Endothelial cell of umbilical vein (primary cell): ENCODE results near the gene SLC22A3. TPM values are rescaled to one million over a fixed set of nuclear protein-coding genes. Genes with fewer than 3 reads are reported as not detected.

Experiments
- BruUV-seq: library from RNA; stranded (reverse); fragments of 400-500 nt; replicated peaks from 2 replicates; lab custom pipeline; 2021; lab: Mats Ljungman, UMichigan
- CTCF ChIA-PET: fragments of 300-600, 350-600 bp; sonication (Branson Sonifier 250); formaldehyde crosslinking; loops from one replicate; lab custom pipeline; 2021; ENCODE audit warnings: antibody characterized with exemption, inconsistent platforms; lab: Charles Lee
- POLR2A ChIA-PET: fragments of 300-600, 350-600 bp; sonication (Branson Sonifier 250); formaldehyde crosslinking; loops from one replicate; lab custom pipeline; 2021; ENCODE audit warnings: antibody characterized with exemption, inconsistent platforms; lab: Charles Lee
- DNase-seq: peaks from one replicate; pipeline ENCODE4 v3.0.0-alpha.2; 2011; ENCODE audit warnings: low read depth, low spot score
- FAIRE-seq: peaks from 2 replicates; lab custom pipeline; 2011; peaks lifted over from hg19 to GRCh38; lab: Jason Lieb, UNC
- H2AFZ ChIP-seq: 2 replicates; pipeline ENCODE4 v1.6.0; 2012; ENCODE audit warnings: low read depth, low read length, control low read depth, inconsistent platforms
- H3K27ac ChIP-seq: 2 replicates; pipeline ENCODE4 v1.5.1; 2011; ENCODE audit warnings: low read depth, mild to moderate bottlenecking, control low read depth, low read length, moderate library complexity; ENCODE audit not compliant: insufficient read depth
- H3K27me3 ChIP-seq, 2 experiments: 2 replicates each; pipeline versions ENCODE4 v1.6.0 to v1.6.1; 2011; ENCODE audit warnings: low read length in 2 of 2, mixed read lengths in 1 of 2; ENCODE audit not compliant: control insufficient read depth in 2 of 2, insufficient read depth in 2 of 2
- H3K36me3 ChIP-seq, 2 experiments: 2 replicates in 1 of 2; 3 replicates in 1 of 2; pipeline ENCODE4 v1.5.1; 2011; ENCODE audit warnings: low read length in 2 of 2, mild to moderate bottlenecking in 1 of 2, moderate library complexity in 1 of 2; ENCODE audit not compliant: control insufficient read depth in 2 of 2, insufficient read depth in 2 of 2; ENCODE audit errors: extremely low read depth in 1 of 2
- H3K4me1 ChIP-seq: 3 replicates; pipeline ENCODE4 v1.5.1; 2011; ENCODE audit warnings: mild to moderate bottlenecking, low read length; ENCODE audit not compliant: control insufficient read depth, insufficient read depth; ENCODE audit errors: extremely low read depth
- H3K4me2 ChIP-seq: 2 replicates; pipeline ENCODE4 v1.6.1; 2011; ENCODE audit warnings: low read length, control low read depth, mixed read lengths; ENCODE audit not compliant: insufficient read depth
- H3K4me3 ChIP-seq, 3 experiments: fragments of 200-600 bp in 1 of 3; sonication (generic), shearing (Covaris generic) in 1 of 3; replicated peaks in 1 of 3; 2 replicates each; pipeline ENCODE4 v1.5.1; 2011 to 2016; ENCODE audit warnings: control low read depth in 3 of 3, low read length in 3 of 3, mild to moderate bottlenecking in 2 of 3, inconsistent platforms in 1 of 3, low read depth in 1 of 3, moderate library complexity in 1 of 3; ENCODE audit not compliant: insufficient read depth in 1 of 3
- H3K79me2 ChIP-seq: 2 replicates; pipeline ENCODE4 v1.6.0; 2012; ENCODE audit warnings: low read length, inconsistent platforms; ENCODE audit not compliant: control insufficient read depth, insufficient read depth
- H3K9ac ChIP-seq: replicated peaks from 2 replicates; pipeline ENCODE3; 2011; ENCODE audit warnings: low read length, control low read depth; ENCODE audit not compliant: insufficient read depth; ENCODE audit errors: extremely low read depth
- H3K9me1 ChIP-seq: replicated peaks from 3 replicates; pipeline ENCODE4 v1.6.0; 2011; ENCODE audit warnings: mild to moderate bottlenecking, low read length; ENCODE audit not compliant: control insufficient read depth, insufficient read depth; ENCODE audit errors: extremely low read depth
- H3K9me3 ChIP-seq: replicated peaks from 2 replicates; pipeline ENCODE4 v1.5.1; 2012; ENCODE audit warnings: low read length, inconsistent platforms; ENCODE audit not compliant: control insufficient read depth, insufficient read depth
- H4K20me1 ChIP-seq: replicated peaks from 2 replicates; pipeline ENCODE3; 2011; ENCODE audit warnings: mild to moderate bottlenecking, low read length; ENCODE audit not compliant: control insufficient read depth, insufficient read depth; ENCODE audit errors: extremely low read depth
- EZH2 ChIP-seq: IDR thresholded peaks from 2 replicates; pipeline ENCODE4 v1.6.1; 2012; ENCODE audit warnings: borderline replicate concordance, low read depth, mild to moderate bottlenecking, moderate library complexity, low read length, inconsistent platforms; ENCODE audit not compliant: severe bottlenecking
- FOS ChIP-seq: IDR thresholded peaks from 2 replicates; pipeline ENCODE4 v1.6.1; 2011; ENCODE audit warnings: mild to moderate bottlenecking, low read length, moderate library complexity, borderline replicate concordance; ENCODE audit not compliant: insufficient read depth
- GATA2 ChIP-seq: IDR thresholded peaks from 2 replicates; pipeline ENCODE4 v1.7.0; 2011; ENCODE audit warnings: low read depth, mild to moderate bottlenecking, moderate library complexity, mixed read lengths, low read length; ENCODE audit not compliant: insufficient read length, insufficient read depth
- JUN ChIP-seq: IDR thresholded peaks from 2 replicates; pipeline ENCODE4 v1.6.1; 2011; ENCODE audit warnings: borderline replicate concordance, low read depth; ENCODE audit not compliant: insufficient read length, insufficient read depth
- MYC ChIP-seq: IDR thresholded peaks from one replicate; pipeline ENCODE4 v1.6.1; 2011; ENCODE audit warnings: mild to moderate bottlenecking, low read depth, low read length
- POLR2A ChIP-seq: IDR thresholded peaks from 2 replicates; pipeline ENCODE4 v1.6.1; 2012; ENCODE audit warnings: low read depth, mild to moderate bottlenecking, control low read depth, low read length
- POLR2AphosphoS5 ChIP-seq: IDR thresholded peaks from 2 replicates; pipeline ENCODE4 v1.6.1; 2012; ENCODE audit warnings: low read depth, mild to moderate bottlenecking, control low read depth, low read length, moderate library complexity; ENCODE audit not compliant: insufficient read depth
- dilution Hi-C: fragments of 300-500 bp; cut with MboI; formaldehyde crosslinking; loops from one replicate; pipeline ENCODE4 v1.15.0; 2019; ENCODE audit warnings: low sequenced_read_pairs; ENCODE audit not compliant: extremely low pct_ligation_motif_present
- intact Hi-C: fragments of 100-400 bp; cut with micrococcal nuclease; formaldehyde crosslinking; loops from one replicate; pipeline ENCODE4 v1.10.0; 2022
- polyA plus RNA-seq, 4 experiments: library from polyadenylated mRNA; depleted of rRNA in 3 of 4; stranded (reverse) in 3 of 4; unstranded in 1 of 4; fragments of >200 nt; gene quantifications; 2 replicates each; pipeline versions ENCODE4 v1.2.1 to v1.2.3, GENCODE V29; 2011 to 2012; ENCODE audit warnings: missing spikeins in 1 of 4
- total RNA-seq: library from RNA; stranded (reverse); gene quantifications from 2 replicates; pipeline ENCODE4 v1.2.3, GENCODE V29; 2021
- TF ChIP-seq, protein P1 (sequence below): IDR thresholded peaks from 2 replicates; pipeline ENCODE4 v1.6.1; 2011; ENCODE audit not compliant: insufficient read depth, insufficient read length
- TF ChIP-seq, protein P2 (sequence below), 2 donors: IDR thresholded peaks; 1 replicate in 1 of 2; 2 replicates in 1 of 2; pipeline ENCODE4 v1.5.1; 2011; ENCODE audit warnings: low read length in 2 of 2, mild to moderate bottlenecking in 2 of 2, moderate library complexity in 2 of 2, control low read depth in 1 of 2, inconsistent platforms in 1 of 2, low read depth in 1 of 2; ENCODE audit not compliant: insufficient read depth in 1 of 2; ENCODE audit errors: extremely low read depth in 1 of 2

The SLC22A3 gene
- total and polyA plus RNA-seq, 2 donors (not counting 3 experiments of a cell fraction or from before 2014, with no cell fraction given): not detected

DNA sequence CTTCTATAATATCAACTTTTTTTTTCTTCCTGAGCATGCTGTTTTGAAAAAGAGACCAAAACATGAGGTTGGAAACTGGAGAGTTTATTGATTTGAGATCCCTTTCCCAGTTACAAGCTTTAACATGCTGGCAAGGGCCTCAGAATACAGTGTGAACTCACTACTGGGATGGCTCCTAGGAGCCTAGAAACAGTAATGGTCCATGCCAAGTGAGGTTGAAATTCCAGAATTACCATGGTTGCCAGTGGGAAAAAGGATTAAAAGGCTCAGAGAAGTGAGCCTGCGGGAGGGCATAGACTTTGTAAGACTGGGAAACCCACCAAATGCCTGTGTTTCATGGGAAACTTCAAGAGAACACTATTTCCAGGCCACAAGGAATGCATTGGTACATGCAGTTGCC is 28.9 kb upstream of the SLC22A3 start:
- H2AFZ ChIP-seq: no peak overlapping the region
- no peaks in the 10 kb centered on the region for H3K27me3 ChIP-seq
- no peak for TF ChIP-seq EZH2
- TF ChIP-seq, protein P1, sequence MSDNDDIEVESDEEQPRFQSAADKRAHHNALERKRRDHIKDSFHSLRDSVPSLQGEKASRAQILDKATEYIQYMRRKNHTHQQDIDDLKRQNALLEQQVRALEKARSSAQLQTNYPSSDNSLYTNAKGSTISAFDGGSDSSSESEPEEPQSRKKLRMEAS: no peak
- no peaks in the 10 kb centered on the region for H3K36me3 ChIP-seq
- H3K9me3 ChIP-seq: peaks cover 4% of the 10 kb centered on the region
- H3K4me1 ChIP-seq: no peaks in the 10 kb centered on the region
- intact Hi-C loops: no loop called here
- DNase-seq: no peak
- ChIA-PET POLR2A (no interaction called here), CTCF (no interaction called here)
- H3K9ac ChIP-seq: no peak overlapping the region
- no peaks in the 10 kb centered on the region for H3K9me1 ChIP-seq
- dilution Hi-C loops: no loop called here
- no peaks in the 10 kb centered on the region for H4K20me1 ChIP-seq
- BruUV-seq: no TSS peak
- no peak overlapping the region for H3K27ac ChIP-seq
- no peak overlapping the region for H3K4me2 ChIP-seq
- no peaks in the 10 kb centered on the region for H3K79me2 ChIP-seq
- H3K4me3 ChIP-seq: no peak overlapping the region
- no peak for FAIRE-seq

DNA sequence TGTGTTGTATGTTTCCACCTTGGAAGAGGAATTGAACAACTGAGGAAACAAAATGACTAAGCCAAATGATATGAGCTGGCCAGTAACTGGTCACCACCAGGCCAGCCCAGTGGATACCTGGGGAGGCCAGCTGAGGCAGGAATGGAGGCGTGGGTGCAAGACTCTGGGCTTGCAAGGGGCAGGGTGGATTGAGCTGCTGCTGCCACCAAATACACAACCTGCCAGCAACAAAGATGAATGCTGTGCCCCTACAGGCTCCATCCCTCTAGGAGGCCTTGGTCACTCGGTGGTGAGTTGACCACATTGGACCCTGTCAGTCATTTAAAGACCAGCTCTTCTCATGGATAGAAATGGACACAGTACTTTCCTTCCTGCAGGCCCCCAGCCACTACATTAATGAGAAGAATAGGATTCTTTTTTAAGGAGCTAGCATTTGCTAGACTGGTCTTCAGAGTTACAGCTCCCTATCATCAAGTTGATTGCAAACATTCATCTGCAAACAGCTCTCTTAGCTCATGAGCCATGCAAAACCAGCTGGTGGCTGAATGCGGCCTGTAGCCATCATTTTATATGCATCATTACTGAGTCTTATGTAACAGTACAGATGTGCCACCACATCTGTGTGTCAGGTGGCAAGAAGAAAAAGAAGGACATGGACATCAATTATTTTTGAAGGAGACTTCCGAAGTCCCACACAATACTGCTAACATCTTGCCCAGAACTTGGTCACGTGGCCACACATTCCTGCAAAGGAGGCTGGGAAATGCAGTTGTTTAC is 26.3 kb upstream of the SLC22A3 start:
- FAIRE-seq: no peak
- no peaks in the 10 kb centered on the region for H3K79me2 ChIP-seq
- no peaks in the 10 kb centered on the region for H3K27me3 ChIP-seq
- no peak for TF ChIP-seq JUN
- TF ChIP-seq FOS: no peak
- TF ChIP-seq GATA2: no peak
- no peak for TF ChIP-seq POLR2AphosphoS5
- no peak for TF ChIP-seq EZH2
- TF ChIP-seq POLR2A: no peak
- TF ChIP-seq MYC: no peak
- TF ChIP-seq, protein P1: no peak
- TF ChIP-seq, protein P2, sequence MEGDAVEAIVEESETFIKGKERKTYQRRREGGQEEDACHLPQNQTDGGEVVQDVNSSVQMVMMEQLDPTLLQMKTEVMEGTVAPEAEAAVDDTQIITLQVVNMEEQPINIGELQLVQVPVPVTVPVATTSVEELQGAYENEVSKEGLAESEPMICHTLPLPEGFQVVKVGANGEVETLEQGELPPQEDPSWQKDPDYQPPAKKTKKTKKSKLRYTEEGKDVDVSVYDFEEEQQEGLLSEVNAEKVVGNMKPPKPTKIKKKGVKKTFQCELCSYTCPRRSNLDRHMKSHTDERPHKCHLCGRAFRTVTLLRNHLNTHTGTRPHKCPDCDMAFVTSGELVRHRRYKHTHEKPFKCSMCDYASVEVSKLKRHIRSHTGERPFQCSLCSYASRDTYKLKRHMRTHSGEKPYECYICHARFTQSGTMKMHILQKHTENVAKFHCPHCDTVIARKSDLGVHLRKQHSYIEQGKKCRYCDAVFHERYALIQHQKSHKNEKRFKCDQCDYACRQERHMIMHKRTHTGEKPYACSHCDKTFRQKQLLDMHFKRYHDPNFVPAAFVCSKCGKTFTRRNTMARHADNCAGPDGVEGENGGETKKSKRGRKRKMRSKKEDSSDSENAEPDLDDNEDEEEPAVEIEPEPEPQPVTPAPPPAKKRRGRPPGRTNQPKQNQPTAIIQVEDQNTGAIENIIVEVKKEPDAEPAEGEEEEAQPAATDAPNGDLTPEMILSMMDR (IDR thresholded peaks at IDR 0.05; ENCODE audit: extremely low read depth in 1 of 2, insufficient read depth in 1 of 2, low read depth in 1 of 2, low read length in 2 of 2): no peak
- H3K36me3 ChIP-seq: no peaks in the 10 kb centered on the region
- H3K9me3 ChIP-seq: peaks cover 6% of the 10 kb centered on the region
- H3K27ac ChIP-seq: no peak overlapping the region
- DNase-seq: no peak
- H3K4me2 ChIP-seq: no peak overlapping the region
- intact Hi-C loops (no loop called here), dilution Hi-C loops (no loop called here)
- no peaks in the 10 kb centered on the region for H3K9me1 ChIP-seq
- no peaks in the 10 kb centered on the region for H4K20me1 ChIP-seq
- no peaks in the 10 kb centered on the region for H3K4me1 ChIP-seq
- no peak overlapping the region for H3K4me3 ChIP-seq
- CTCF ChIA-PET: no interaction called here
- POLR2A ChIA-PET: no interaction called here
- H2AFZ ChIP-seq: no peak overlapping the region
- BruUV-seq: no TSS peak
- no peak overlapping the region for H3K9ac ChIP-seq
